HG03439 (cell line): Measurements from ENCODE around the gene DSCAM.

ENCODE experiments used
- ATAC-seq: cut with Tn5 transposase; IDR thresholded peaks from one replicate; pipeline ENCODE4 v1.9.1; 2021; ENCODE audit warnings: mild to moderate bottlenecking, moderate library complexity; ENCODE audit not compliant: unreplicated experiment

DSCAM gene

DNA sequence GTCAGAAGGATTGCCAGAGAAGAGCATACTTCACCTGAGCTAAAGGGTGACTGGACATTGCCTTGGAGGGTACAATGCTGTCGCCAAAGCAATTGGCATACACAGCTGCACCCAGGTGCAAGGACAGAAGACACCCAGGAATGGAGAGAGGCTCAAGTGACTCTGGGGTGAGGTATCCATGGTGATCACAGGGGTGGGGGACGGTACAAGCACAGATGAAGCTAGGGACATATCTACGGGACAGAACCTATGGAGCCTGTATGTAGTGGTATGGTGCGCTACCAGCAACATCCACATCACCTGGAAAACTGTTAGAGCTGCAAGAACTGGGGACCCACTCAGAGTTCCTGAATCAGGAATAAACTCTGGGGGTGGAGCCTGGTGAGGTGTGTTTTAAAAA, 693.6 kb downstream of the DSCAM start:
- ATAC-seq: no peak

DNA sequence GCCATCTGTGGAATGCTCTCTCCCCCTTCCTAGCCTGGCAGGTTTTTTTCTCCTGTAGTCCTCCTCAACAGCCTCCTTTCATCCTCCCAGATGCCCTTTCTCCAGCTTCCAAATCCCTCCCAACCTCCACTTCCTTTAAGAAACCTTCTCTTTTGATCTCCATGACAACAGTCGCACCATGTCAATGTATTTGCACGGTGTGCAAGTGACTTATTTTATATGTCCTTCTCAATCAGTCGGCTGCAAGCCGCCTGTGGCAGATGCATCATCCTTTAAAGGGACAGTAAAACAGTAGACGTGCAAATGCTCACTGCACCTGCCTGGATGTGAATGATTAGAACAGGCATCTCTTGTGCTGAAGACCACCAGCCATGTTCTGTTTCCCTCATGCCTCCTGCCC, 694.5 kb downstream of the DSCAM start:
- no peak for ATAC-seq

DNA sequence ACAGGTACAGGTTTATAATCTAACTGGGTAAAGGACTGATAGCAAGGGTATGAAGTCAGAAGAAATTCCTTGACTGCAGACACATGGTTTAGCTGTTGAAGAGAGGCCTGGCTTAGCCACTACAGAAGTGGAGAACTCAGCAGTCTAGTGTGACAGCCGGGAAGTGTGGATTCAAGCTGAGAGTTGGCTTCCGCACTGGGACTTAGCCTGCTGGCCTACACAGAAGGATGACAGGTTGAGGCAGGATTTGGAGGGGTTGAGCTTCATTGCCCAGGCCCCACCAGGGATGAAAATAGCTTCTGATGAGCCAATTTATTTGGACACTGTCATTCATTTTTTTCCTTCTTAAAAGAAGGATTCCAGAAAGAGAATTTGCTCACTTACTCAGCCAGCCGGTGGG, 695.3 kb downstream of the DSCAM start:
- no peak for ATAC-seq

DNA sequence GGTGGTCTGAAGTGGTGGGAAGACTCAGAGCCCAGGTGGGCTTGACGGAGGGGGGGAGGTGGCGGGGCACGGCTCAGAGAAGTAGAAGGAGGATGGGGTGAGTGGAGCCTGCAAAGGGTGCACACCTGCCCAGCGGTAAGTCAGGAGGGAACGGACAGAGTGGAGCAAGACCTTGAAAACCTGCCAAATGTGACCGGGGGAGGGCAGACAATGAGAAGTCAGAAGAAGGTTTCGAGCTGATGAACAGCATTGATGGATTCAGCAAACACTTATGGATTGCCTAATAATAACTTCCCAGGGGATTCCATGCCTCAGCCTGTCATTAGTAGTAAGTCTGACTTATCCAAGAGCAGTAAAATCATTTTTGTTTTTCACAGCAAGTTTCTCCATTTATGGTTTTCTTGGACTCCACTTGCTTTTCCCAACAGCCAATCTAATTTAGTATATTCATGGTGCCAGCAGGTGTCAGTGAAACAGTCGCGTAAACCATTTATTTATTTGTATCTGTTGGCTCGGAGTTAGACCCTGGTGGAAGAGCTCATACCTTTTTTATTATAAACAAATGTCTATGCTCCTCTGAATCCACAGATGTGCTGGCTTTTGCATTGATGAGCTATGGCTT, 700.6 kb downstream of the DSCAM start:
- ATAC-seq: no peak

DNA sequence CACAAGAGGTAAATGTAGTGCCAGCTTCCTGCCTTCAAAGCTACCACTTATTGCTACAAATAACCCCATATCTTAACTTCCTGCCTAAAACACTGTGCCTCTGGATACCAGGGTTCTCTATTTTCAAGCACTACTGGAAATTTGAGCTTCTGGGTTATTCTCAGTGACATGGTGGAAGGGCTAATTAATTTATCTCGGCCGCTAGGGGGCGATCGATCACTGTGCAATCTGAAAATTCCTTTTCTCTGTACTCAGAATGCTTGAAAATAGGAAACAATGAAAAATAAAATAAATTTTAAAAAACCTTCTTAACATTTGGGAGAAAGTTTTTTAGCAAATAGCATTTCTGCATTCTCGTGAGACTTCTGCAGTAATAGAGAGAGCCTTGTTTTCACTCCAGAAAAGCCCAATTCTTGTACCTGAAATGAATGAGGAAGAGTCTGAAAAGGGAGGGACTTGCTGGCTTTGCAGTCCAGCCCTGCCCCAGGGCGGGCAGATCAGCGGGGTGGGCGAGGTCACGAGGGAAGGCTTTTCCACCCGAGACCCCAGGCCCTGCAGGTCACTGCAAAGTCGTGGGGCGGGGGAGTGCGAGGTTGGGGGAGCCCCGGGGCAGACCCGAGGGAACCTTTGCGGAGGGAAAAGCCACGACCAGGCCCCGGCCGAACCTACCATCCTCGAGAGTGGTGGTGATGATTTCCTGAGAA, 703.0 kb downstream of the DSCAM start:
- no peak for ATAC-seq

DNA sequence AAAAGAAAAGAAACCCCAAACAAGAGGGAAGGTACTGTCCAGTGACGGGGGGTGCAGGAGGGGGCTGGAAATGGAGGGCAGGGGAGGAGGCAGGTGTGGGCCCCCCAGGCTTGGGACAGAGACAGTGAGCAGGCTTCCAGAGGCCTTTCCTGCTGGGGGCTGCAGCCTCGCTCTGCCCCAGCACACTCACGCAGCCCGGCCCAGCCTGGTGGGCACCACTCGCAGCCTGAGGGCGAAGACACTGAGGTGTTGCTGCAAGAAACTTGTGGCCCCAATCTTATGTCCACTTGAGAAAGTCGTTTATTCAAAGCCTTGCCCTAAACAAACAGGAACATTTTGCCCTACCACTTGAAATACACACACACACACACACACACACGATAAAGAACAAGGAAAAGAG, 705.3 kb downstream of the DSCAM start:
- ATAC-seq: no peak

DNA sequence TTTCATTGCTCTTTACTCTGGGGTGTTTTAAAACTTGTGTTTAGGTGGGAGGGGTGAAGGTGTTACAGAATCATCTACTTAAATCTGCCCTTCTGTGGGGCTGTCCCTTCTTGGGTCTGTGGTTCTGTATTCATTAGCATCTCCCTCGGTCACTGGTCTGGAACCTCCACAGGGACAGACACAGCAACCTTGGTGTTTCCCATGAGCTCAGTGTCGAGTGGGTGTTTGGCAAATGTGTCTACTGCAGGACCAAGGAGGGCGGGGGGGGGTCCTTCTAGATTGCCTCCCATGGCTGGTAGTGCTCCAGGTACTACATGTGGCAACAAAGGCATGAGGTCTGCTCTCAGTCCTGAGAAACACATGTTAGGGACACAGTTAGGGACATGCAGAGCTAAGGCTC, 706.3 kb downstream of the DSCAM start:
- no peak for ATAC-seq

DNA sequence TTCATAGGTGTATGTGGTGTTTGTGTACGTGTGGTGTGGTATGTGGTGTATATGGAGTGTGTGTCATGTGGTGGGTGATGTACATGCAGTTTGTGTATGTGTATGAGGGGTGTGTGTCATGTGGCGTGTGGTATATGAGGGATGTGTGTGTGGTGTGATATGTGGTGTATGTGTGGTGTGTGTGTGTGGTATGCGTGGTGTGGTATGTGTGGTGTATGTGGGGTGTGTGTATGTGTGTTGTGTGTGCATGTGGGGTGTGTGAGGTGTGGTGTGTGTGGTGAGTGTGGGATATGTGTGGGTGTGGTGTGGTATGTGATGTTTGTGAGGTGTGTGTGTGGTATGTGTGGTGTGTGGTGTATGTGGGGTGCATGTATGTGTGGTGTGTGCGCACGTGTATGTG, 707.3 kb downstream of the DSCAM start:
- no peak for ATAC-seq

DNA sequence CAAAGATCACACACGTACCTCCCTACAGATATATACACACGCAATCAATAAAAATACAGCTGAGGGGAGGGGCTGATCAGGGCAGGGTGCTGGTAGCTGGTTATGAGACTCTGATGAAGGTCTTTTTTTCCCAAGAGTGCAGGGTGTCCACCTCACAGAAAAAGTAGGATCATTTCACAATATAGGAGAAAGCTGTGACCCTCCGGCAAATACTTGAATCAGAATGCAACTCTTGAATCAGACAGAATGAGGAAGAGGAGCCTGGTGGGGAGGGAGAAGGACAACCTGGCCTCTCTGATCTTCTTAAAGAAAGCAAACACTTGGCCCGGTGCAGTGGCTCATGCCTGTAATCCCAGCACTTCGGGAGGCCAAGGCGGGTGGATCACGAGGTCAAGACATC, 710.4 kb downstream of the DSCAM start:
- no peak for ATAC-seq

DNA sequence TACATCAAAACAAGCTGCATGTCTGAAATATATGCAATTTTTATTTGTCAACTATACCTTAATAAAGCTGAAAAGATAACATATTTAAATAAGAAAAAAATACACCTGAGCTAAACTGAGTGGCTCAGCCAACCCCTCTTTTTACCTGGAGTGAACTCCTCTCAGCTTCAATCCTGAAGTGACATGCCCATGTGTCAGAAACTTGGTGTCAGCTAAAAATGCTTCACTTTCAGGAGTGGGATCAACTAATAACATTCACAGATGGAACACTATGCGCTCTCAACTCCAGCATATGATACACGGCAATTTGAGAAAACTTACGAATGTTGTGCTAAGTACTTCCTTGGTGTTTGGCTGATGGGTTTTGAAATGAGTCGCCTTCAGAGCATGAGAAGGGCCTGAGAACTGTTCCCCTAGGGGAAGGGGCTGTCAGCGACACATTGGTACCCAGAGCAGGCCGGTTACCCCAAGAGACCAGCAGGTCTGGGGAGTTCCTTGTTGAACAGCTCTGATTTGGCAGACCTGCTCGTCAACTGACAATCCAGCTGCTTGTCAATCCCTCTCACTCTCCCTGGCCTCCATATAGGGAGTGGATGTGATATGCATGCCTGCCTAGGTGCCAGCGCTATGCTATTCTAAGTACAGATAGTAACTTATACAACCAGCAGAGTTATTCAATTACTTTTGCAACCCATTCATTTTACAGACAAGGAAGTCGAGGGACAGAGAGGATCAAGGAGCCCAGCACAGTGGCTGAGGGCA, 712.0 kb downstream of the DSCAM start:
- ATAC-seq: no peak

DNA sequence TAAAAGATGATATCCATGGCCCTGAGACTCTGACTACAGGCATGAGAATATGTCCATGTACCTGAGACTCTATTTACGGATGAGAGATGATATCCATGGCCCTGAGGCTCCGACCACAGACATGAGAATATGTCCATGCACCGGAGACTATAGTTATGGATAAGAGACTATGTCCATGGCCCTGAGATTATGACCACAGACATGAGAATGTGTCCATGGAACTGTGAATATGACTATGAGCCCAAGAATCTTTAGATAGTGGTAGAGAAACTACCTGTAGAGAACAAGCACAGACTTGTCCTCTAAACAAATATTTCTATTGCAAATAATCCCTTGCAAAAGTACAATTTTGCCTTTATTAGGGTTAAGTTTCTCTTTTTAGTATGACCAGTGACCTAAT, 716.5 kb downstream of the DSCAM start:
- no peak for ATAC-seq

DNA sequence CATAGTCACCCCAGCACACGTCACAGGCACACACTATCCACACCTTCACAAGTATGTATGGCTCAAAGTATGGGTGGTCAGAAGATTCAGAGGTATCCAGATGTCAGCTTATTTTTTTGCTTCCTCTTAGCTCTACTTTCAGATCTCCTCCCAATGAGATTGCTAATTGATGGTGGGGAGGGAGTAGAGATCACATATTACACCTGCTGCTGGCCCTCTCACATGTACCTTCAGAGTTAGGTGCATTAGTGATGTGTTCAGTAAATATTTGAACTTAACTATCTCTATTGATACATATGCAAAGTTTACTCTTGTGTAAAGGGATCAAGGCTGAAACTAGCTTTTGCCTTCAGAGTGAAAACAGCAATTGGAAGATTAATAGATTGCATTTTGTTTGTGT, 717.1 kb downstream of the DSCAM start:
- ATAC-seq: no peak

DNA sequence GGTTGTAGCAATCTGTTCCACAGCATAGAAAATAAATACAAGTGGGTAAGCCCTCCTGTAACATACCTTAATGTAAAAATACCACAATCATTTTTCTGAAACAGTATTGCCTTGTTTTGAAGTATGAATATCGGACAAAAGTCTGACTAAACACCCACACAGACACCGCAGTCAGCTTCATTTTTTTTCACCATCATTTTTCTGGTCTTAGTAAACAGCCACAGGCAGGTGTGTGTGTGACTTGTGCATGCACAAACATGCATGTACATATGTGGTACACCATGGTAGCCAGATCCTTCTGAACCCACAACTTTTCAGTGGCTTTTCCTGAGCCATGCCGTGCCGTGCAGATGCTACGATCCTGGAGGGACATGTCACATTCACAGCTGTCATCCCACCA, 718.1 kb downstream of the DSCAM start:
- ATAC-seq: no peak

DNA sequence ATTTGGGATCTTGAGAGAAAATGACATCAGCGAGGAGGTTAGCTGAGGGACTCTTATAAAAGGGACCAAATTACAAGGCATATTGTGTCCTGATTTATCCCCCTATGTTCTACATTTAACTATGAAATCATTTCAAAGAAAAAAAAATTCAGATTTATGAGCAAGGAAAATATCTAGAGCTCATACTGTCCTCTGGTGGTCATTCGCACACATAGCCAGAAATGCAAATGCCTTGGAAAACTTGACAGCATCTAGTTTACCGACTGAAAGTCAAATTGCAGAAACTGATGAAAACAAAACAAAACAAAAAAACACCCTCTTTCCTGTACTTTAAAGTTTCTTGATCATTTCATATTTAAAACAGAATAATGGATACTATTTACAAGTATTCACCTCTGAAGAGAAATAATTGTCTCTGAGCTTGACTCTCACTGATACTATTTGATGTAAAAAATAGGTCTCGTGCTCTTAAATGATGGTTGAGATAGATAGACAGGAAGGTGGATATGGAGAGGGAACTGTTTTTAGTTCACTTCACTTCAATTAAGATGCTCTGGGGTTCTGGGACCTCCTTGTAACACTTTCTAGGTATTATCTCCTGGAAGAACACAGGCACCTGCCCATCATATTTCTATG, 725.9 kb downstream of the DSCAM start:
- no peak for ATAC-seq

DNA sequence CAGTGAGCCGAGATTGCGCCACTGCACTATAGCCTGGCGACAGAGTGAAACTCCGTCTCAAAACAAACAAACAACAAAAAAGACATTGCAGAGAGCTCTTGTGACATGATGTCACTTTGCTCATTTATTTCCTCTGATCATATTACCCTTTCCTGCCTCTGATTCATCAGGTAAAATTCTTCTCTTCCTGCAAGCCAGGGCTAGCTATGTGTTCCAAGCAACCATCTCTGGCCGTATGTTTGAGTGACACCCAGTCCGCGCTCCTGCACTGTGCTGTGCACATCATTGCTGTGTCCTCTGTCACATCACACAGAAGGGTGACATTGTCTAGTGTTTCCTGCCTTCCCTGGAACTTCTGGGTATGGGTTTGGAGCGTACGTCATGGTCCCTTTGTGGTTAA, 728.4 kb downstream of the DSCAM start:
- no peak for ATAC-seq

DNA sequence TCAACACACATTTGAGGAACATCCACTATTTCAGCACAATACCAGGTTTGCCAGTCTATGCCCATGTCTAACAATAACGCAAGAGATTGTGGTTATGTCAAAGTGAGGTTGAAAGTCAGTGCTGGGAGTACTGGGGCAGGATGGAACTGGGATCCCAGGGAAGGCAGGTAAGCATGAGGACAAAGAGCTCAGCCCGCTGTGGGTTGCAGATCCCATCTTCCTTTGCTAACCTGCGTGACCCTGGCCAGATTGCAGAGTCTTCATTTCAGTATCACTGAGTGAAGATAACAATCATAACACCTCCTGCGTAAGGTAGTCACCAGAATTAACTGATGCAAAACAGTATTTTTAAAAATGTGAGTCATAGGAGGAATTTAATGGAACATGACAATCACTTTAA, 729.7 kb downstream of the DSCAM start:
- ATAC-seq: no peak

DNA sequence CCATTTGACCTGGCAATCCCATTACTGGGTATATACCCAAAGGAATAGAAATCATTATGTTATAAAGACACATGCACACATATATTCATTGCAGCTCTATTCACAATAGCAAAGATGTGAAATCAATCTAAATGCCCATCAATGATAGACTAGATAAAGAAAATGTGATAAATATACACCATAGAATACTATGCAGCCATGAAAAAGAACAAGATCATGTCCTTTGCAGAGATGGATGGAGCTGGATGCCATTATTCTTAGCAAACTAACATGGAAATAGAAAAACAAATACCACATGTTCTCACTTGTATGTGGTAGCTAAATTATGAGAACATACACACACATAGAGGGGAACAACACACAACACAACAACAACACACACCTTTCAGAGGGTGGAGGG, 731.2 kb downstream of the DSCAM start:
- no peak for ATAC-seq

DNA sequence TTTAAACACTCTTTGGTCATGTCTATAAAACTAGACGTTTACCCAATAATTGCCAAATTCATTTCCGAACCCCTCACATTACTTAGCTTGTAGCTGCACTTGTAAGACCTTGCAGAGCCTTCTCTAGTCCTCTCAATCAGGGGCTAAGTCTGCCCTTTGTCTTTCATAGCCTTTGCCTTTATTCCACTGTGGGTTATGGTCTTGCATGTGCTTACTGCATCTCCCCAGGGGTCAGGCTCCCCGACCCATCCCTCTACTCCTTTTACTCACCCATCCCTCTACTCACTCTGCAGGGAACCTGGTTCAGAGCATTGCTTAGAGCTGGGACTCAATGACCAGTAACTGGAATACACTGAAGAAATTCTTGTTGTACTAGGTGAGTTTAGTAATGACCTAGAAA, 744.3 kb downstream of the DSCAM start:
- ATAC-seq: no peak

DNA sequence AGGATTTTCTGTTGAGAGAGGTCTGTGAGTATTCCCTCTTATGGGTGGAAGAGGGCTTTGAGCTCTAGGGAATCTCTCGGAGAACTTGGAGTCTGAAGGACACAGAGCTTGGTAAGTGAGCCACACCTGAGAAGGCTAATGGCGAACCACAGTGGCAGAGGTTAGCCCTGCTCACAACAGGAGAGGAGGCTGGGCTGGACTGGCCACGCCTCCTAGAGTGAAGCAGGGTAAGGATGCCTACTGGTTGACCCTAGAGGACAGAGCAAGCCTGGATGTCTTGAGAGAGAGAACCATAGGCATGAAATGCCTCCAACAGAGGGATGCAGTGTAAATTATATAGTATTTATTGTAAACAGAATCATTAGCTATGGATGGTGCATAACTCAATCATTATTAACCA, 747.1 kb downstream of the DSCAM start:
- no peak for ATAC-seq

DNA sequence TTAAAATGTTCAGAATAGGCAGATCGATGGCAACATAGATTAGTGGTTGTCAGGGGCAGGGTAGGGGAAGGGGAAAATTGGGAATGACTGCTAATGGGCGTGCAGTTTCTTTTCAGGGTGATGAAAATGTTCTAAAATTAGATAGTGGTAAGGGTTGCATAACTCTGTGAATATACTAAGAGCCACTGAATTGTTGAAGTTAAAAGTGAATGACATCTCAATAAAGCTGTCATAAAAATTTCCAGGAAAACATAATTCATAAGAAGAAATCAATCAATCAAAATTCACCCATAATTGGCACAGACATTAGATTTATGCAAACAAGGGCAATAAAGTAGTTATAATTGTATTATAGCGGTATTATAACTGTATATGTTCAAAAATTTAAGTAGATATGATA, 751.5 kb downstream of the DSCAM start:
- no peak for ATAC-seq

DNA sequence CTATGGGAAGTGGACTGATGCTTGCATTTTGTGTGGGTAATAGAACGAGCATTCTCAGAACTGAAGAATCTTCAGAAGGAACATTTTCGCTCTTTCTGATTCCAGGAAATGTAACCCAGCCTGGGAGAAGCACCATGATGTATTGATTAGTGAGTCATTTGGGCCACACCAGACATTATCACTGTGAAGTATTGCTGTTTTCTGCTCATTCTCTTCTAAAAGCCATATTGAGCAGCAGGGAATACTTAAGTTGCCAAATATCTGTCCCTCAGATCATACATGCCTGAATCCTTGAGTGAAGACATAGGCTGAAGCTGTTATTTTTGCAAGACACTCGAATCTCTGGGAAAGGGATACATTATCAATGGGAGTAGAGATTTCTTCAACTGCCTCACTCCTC, 766.6 kb downstream of the DSCAM start:
- no peak for ATAC-seq

DNA sequence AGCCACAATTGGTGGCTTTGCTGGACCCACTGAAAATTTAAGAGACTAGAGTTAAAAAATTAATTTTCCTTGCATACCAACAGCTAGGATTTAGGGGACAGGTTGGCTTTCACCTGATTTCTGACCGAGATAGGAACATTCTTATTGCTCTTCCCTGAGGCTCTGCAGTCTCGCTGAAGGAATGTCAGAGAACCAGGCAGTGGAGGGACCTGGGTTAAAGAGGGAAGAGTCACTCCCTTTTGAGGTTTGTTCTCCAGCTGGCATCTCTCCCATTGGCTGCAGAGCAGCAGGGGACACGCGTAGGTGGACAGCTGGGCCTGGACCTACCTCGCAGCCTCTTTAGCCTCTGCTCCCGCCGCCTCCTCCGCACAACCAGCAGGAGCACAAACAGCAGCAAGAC, 772.2 kb downstream of the DSCAM start:
- ATAC-seq: no peak
